Ascending aorta (tissue), 2 donors: ENCODE results near the gene CUL1. TPM values are rescaled to one million over a fixed set of nuclear protein-coding genes. Genes with fewer than 3 reads are reported as not detected.

Experiments used
- DNase-seq, 2 donors: peaks; one replicate each; pipeline ENCODE4 v3.0.0-alpha.2; 2019; ENCODE audit warnings: low spot score in 2 of 2
- H3K27ac ChIP-seq, 2 donors: fragments of 200-600 bp; sonication (generic); one replicate each; pipeline ENCODE4 v1.5.1; 2016 to 2017; ENCODE audit warnings: mild to moderate bottlenecking in 1 of 2
- H3K27me3 ChIP-seq: fragments of 200-600 bp; sonication (generic); one replicate; pipeline ENCODE4 v1.5.1; 2017
- H3K36me3 ChIP-seq, 2 donors: fragments of 200-600 bp; sonication (generic); one replicate each; pipeline ENCODE4 v1.5.1; 2016
- H3K4me1 ChIP-seq, 2 donors: fragments of 200-600 bp; sonication (generic); one replicate each; pipeline ENCODE4 v1.5.1; 2016 to 2017; ENCODE audit warnings: mild to moderate bottlenecking in 1 of 2
- H3K4me3 ChIP-seq, 2 donors: fragments of 200-600 bp; sonication (generic); one replicate each; pipeline ENCODE4 v1.5.1; 2016 to 2017; ENCODE audit warnings: mild to moderate bottlenecking in 1 of 2
- H3K9me3 ChIP-seq, 2 donors: fragments of 200-600 bp; sonication (generic); one replicate each; pipeline ENCODE4 v1.5.1; 2016
- intact Hi-C: fragments of 100-400 bp; cut with DNase I; formaldehyde crosslinking; loops from one replicate; pipeline ENCODE4 v1.15.1; 2023
- total RNA-seq: library from RNA; depleted of rRNA; stranded (reverse); fragments of >200 nt; gene quantifications from one replicate; pipeline ENCODE4 v1.1.0, GENCODE V29; 2016
- TF ChIP-seq, protein P1 (sequence below), 3 experiments: fragments of 200-600 bp in 2 of 3; fragments of 450-650 bp in 1 of 3; sonication (generic) in 2 of 3; IDR thresholded peaks; one replicate each; pipeline ENCODE4 v1.5.1; 2016 to 2019; ENCODE audit warnings: antibody characterized with exemption in 3 of 3, mild to moderate bottlenecking in 1 of 3, moderate library complexity in 1 of 3

The CUL1 gene
- total RNA-seq, 1 donor from 2014 or later: 16.3 TPM

GRCh38 chr7:148747274-148747673 is 48.6 kb downstream of the CUL1 start:
- no peaks in the 10 kb centered on the region for H3K36me3 ChIP-seq
- intact Hi-C loops: no loop called here
- H3K4me3 ChIP-seq: no peak overlapping the region
- TF ChIP-seq, protein P1, sequence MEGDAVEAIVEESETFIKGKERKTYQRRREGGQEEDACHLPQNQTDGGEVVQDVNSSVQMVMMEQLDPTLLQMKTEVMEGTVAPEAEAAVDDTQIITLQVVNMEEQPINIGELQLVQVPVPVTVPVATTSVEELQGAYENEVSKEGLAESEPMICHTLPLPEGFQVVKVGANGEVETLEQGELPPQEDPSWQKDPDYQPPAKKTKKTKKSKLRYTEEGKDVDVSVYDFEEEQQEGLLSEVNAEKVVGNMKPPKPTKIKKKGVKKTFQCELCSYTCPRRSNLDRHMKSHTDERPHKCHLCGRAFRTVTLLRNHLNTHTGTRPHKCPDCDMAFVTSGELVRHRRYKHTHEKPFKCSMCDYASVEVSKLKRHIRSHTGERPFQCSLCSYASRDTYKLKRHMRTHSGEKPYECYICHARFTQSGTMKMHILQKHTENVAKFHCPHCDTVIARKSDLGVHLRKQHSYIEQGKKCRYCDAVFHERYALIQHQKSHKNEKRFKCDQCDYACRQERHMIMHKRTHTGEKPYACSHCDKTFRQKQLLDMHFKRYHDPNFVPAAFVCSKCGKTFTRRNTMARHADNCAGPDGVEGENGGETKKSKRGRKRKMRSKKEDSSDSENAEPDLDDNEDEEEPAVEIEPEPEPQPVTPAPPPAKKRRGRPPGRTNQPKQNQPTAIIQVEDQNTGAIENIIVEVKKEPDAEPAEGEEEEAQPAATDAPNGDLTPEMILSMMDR (IDR thresholded peaks at IDR 0.05): no peak
- DNase-seq: no peak
- no peaks in the 10 kb centered on the region for H3K27me3 ChIP-seq
- no peaks in the 10 kb centered on the region for H3K4me1 ChIP-seq
- no peak overlapping the region for H3K27ac ChIP-seq
- H3K9me3 ChIP-seq: no peaks in the 10 kb centered on the region

GRCh38 chr7:148750442-148751355 is 52.0 kb downstream of the CUL1 start:
- TF ChIP-seq, protein P1 (IDR thresholded peaks at IDR 0.05): no peak
- H3K36me3 ChIP-seq: peaks cover 0 to 3% of the 10 kb centered on the region in 2 donors
- no peak overlapping the region for H3K4me3 ChIP-seq
- no peak overlapping the region for H3K27ac ChIP-seq
- no peaks in the 10 kb centered on the region for H3K9me3 ChIP-seq
- intact Hi-C loops: no loop called here
- H3K4me1 ChIP-seq: no peaks in the 10 kb centered on the region
- DNase-seq: no peak
- no peaks in the 10 kb centered on the region for H3K27me3 ChIP-seq

- no peak overlapping the region for H3K4me3 ChIP-seq
- no peak for DNase-seq
- no peaks in the 10 kb centered on the region for H3K27me3 ChIP-seq
- H3K9me3 ChIP-seq: no peaks in the 10 kb centered on the region
- intact Hi-C loops: no loop called here
- no peaks in the 10 kb centered on the region for H3K4me1 ChIP-seq
- TF ChIP-seq, protein P1 (IDR thresholded peaks at IDR 0.05): no peak
- no peak overlapping the region for H3K27ac ChIP-seq
- H3K36me3 ChIP-seq: peaks cover 0 to 17% of the 10 kb centered on the region in 2 donors
Measured at GRCh38 chr7:148753224-148753623, 54.5 kb downstream of the CUL1 start.

GRCh38 chr7:148754912-148755311 is 56.2 kb downstream of the CUL1 start:
- no peaks in the 10 kb centered on the region for H3K9me3 ChIP-seq
- H3K4me3 ChIP-seq: no peak overlapping the region
- H3K4me1 ChIP-seq: no peaks in the 10 kb centered on the region
- peaks cover 0 to 27% of the 10 kb centered on the region in 2 donors for H3K36me3 ChIP-seq
- no peak for DNase-seq
- no peak overlapping the region for H3K27ac ChIP-seq
- H3K27me3 ChIP-seq: no peaks in the 10 kb centered on the region
- intact Hi-C loops: no loop called here
- TF ChIP-seq, protein P1 (IDR thresholded peaks at IDR 0.05): no peak

GRCh38 chr7:148761499-148762278 is 63.0 kb downstream of the CUL1 start:
- Histone ChIP-seq H3K36me3 (peaks cover 6 to 57% of the 10 kb centered on the region in 2 donors), H3K4me3 (no peak overlapping the region), H3K27ac (no peak overlapping the region), H3K9me3 (no peaks in the 10 kb centered on the region), H3K4me1 (no peaks in the 10 kb centered on the region), H3K27me3 (no peaks in the 10 kb centered on the region)
- DNase-seq: no peak
- TF ChIP-seq, protein P1 (IDR thresholded peaks at IDR 0.05): no peak
- intact Hi-C loops: no loop called here
